HL-60 (cell line): Measurements from ENCODE around the gene TLR4.

ENCODE experiments used
- TF ChIP-seq, protein P1 (sequence below): IDR thresholded peaks from 2 replicates; pipeline ENCODE4 v1.6.1; 2012; ENCODE audit warnings: low read depth; ENCODE audit not compliant: insufficient replicate concordance
- TF ChIP-seq, protein P2 (sequence below): IDR thresholded peaks from one replicate; pipeline ENCODE4 v1.5.1; 2011; ENCODE audit warnings: low read length, control low read depth, inconsistent platforms; ENCODE audit not compliant: insufficient read depth

- TF ChIP-seq, protein P1, sequence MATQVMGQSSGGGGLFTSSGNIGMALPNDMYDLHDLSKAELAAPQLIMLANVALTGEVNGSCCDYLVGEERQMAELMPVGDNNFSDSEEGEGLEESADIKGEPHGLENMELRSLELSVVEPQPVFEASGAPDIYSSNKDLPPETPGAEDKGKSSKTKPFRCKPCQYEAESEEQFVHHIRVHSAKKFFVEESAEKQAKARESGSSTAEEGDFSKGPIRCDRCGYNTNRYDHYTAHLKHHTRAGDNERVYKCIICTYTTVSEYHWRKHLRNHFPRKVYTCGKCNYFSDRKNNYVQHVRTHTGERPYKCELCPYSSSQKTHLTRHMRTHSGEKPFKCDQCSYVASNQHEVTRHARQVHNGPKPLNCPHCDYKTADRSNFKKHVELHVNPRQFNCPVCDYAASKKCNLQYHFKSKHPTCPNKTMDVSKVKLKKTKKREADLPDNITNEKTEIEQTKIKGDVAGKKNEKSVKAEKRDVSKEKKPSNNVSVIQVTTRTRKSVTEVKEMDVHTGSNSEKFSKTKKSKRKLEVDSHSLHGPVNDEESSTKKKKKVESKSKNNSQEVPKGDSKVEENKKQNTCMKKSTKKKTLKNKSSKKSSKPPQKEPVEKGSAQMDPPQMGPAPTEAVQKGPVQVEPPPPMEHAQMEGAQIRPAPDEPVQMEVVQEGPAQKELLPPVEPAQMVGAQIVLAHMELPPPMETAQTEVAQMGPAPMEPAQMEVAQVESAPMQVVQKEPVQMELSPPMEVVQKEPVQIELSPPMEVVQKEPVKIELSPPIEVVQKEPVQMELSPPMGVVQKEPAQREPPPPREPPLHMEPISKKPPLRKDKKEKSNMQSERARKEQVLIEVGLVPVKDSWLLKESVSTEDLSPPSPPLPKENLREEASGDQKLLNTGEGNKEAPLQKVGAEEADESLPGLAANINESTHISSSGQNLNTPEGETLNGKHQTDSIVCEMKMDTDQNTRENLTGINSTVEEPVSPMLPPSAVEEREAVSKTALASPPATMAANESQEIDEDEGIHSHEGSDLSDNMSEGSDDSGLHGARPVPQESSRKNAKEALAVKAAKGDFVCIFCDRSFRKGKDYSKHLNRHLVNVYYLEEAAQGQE = no peak
- TF ChIP-seq, protein P2, sequence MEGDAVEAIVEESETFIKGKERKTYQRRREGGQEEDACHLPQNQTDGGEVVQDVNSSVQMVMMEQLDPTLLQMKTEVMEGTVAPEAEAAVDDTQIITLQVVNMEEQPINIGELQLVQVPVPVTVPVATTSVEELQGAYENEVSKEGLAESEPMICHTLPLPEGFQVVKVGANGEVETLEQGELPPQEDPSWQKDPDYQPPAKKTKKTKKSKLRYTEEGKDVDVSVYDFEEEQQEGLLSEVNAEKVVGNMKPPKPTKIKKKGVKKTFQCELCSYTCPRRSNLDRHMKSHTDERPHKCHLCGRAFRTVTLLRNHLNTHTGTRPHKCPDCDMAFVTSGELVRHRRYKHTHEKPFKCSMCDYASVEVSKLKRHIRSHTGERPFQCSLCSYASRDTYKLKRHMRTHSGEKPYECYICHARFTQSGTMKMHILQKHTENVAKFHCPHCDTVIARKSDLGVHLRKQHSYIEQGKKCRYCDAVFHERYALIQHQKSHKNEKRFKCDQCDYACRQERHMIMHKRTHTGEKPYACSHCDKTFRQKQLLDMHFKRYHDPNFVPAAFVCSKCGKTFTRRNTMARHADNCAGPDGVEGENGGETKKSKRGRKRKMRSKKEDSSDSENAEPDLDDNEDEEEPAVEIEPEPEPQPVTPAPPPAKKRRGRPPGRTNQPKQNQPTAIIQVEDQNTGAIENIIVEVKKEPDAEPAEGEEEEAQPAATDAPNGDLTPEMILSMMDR = no peak
Measured at GRCh38 chr9:117718085-117718484, 13.9 kb downstream of the TLR4 start.
